GM12878 (cell line): Measurements from ENCODE around the gene PDCD10. TPM values are rescaled to one million over a fixed set of nuclear protein-coding genes. Genes with fewer than 3 reads are reported as not detected.
A peak's percentile ranks its signal among the peaks of the same experiment; 100 is the strongest.

ENCODE experiments used
- ATAC-seq: fragments of 200-7000 bp; cut with Tn5 transposase; 3 replicates; pipeline ENCODE4 v1.9.1; 2020; ENCODE audit warnings: mild to moderate bottlenecking, moderate library complexity
- BruUV-seq: library from RNA; stranded (reverse); fragments of 400-500 nt; replicated peaks from 2 replicates; lab custom pipeline; 2021; lab: Mats Ljungman, UMichigan
- CTCF ChIA-PET: fragments of 300-600 bp; sonication (Branson Sonifier 250); formaldehyde crosslinking; extraction: SDS; loops from one replicate; lab custom pipeline; 2021; ENCODE audit warnings: inconsistent platforms; lab: Yijun Ruan, JAX
- POLR2A ChIA-PET: fragments of 350-600 bp; formaldehyde crosslinking; extraction: SDS; loops from one replicate; lab custom pipeline; 2021; ENCODE audit warnings: inconsistent platforms; lab: Charles Lee
- RAD21 ChIA-PET: fragments of 300-600 bp; sonication (Branson Sonifier 250); formaldehyde crosslinking; loops from one replicate; lab custom pipeline; 2023; ENCODE audit warnings: antibody characterized with exemption; ENCODE audit not compliant: unreplicated experiment; lab: Charles Lee
- SMC1A ChIA-PET: fragments of 300-600 bp; sonication (Branson Sonifier 250); formaldehyde crosslinking; loops from one replicate; lab custom pipeline; 2023; ENCODE audit not compliant: unreplicated experiment, uncharacterized antibody; lab: Charles Lee
- DNase-seq: peaks from one replicate; pipeline ENCODE4 v3.0.0-alpha.2; 2011; ENCODE audit warnings: low read depth, low spot score
- FAIRE-seq: peaks from 3 replicates; lab custom pipeline; 2011; peaks lifted over from hg19 to GRCh38; lab: Jason Lieb, UNC
- H2AFZ ChIP-seq: 2 replicates; pipeline ENCODE4 v1.6.0; 2011; ENCODE audit warnings: low read depth, low read length, control low read depth; ENCODE audit not compliant: control insufficient read depth
- H3K27ac ChIP-seq: 2 replicates; pipeline ENCODE4 v1.5.1; 2011; ENCODE audit warnings: control low read depth; ENCODE audit not compliant: control insufficient read depth, insufficient read depth
- H3K27me3 ChIP-seq, 2 experiments: replicated peaks in 1 of 2; 2 replicates each; pipeline versions ENCODE4 v1.6.0 to v1.6.1; 2011; ENCODE audit warnings: low read length in 1 of 2; ENCODE audit not compliant: control insufficient read depth in 2 of 2, insufficient read depth in 2 of 2
- H3K36me3 ChIP-seq, 2 experiments: 2 replicates each; pipeline ENCODE4 v1.5.1; 2011; ENCODE audit warnings: low read length in 1 of 2; ENCODE audit not compliant: control insufficient read depth in 2 of 2, insufficient read depth in 2 of 2
- H3K4me1 ChIP-seq: 2 replicates; pipeline ENCODE4 v1.6.1; 2011; ENCODE audit warnings: mild to moderate bottlenecking, low read length, moderate library complexity, mixed read lengths; ENCODE audit not compliant: control insufficient read depth, insufficient read depth
- H3K4me2 ChIP-seq: 2 replicates; pipeline ENCODE4 v1.6.0; 2011; ENCODE audit warnings: control low read depth; ENCODE audit not compliant: control insufficient read depth, insufficient read depth
- H3K4me3 ChIP-seq: fragments of 200-600 bp; sonication (generic); 2 replicates; pipeline ENCODE4 v1.5.1; 2016
- H3K79me2 ChIP-seq: 2 replicates; pipeline ENCODE4 v1.6.0; 2011; ENCODE audit warnings: low read length; ENCODE audit not compliant: control insufficient read depth, insufficient read depth
- H3K9ac ChIP-seq: 2 replicates; pipeline ENCODE4 v1.8.0; 2011; ENCODE audit warnings: low read length, control low read depth, mixed read lengths; ENCODE audit not compliant: control insufficient read depth, insufficient read depth
- H3K9me3 ChIP-seq: replicated peaks from 3 replicates; pipeline ENCODE4 v1.5.1; 2011; ENCODE audit warnings: mild to moderate bottlenecking, low read length; ENCODE audit not compliant: control insufficient read depth, insufficient read depth
- H4K20me1 ChIP-seq: 2 replicates; pipeline ENCODE4 v1.6.0; 2011; ENCODE audit not compliant: control insufficient read depth, insufficient read depth
- CEBPB ChIP-seq, 2 experiments: fragments of 150-350 bp in 1 of 2; IDR thresholded peaks; 2 replicates each; pipeline ENCODE4 v1.6.1; 2012 to 2014; ENCODE audit warnings: low read depth in 2 of 2, low read length in 2 of 2, borderline replicate concordance in 1 of 2, inconsistent platforms in 1 of 2
- WGBS: methylation state at CpG from one replicate; pipeline ENCODE4 v1.1.6; 2016; ENCODE audit warnings: low lambda C conversion rate; ENCODE audit not compliant: insufficient replicate concordance, insufficient coverage; ENCODE audit errors: missing lambda C conversion rate; 5-methylcytosine and 5-hydroxymethylcytosine counted together
- in situ Hi-C: fragments of 300-500 bp; cut with MboI; formaldehyde crosslinking; loops from 9 replicates; pipeline ENCODE4 v1.14.3; 2018; ENCODE audit warnings: mixed read lengths
- intact Hi-C: fragments of 100-400 bp; cut with micrococcal nuclease; formaldehyde crosslinking; loops from one replicate; pipeline ENCODE4 v1.14.2; 2022; ENCODE audit not compliant: unreplicated experiment
- polyA plus RNA-seq, 11 experiments: library from polyadenylated mRNA; depleted of rRNA in 4 of 11; unstranded in 6 of 11; stranded (reverse) in 5 of 11; fragments of >200 nt; fragmentation: Nextera tagmentation in 4 of 11; fragmentation: Illumina TruSeq in 1 of 11; extraction: Ambion mirVana in 4 of 11; extraction: Trizol in 1 of 11; gene quantifications; 1 replicate in 1 of 11; 2 replicates in 10 of 11; pipeline versions ENCODE4 v1.2.1 to v1.2.3, GENCODE V29; 2011 to 2016; ENCODE audit warnings: inconsistent platforms in 2 of 11, missing spikeins in 2 of 11, low read depth in 1 of 11
- total RNA-seq, 4 experiments: library from RNA; depleted of rRNA in 3 of 4; stranded (reverse); fragments of >200 nt in 3 of 4; fragmentation: Illumina TruSeq in 1 of 4; extraction: Trizol in 1 of 4; gene quantifications; 2 replicates each; pipeline versions ENCODE4 v1.2.1 to v1.2.3, GENCODE V29; 2013 to 2021
- TF ChIP-seq, protein P1 (sequence below): fragments of 450-650 bp; IDR thresholded peaks from 2 replicates; pipeline ENCODE4 v1.6.1; 2017; ENCODE audit warnings: antibody characterized with exemption, mild to moderate bottlenecking, moderate library complexity

The PDCD10 gene
- total and polyA plus RNA-seq, 10 of the 15 experiments (the other 5 are each of a cell fraction or from before 2014, with no cell fraction given): 64.1 to 247 (median 125) TPM

GRCh38 chr3:167731393-167731792 lies 3.3 kb downstream of the PDCD10 start:
- no peak overlapping the region for H3K27ac ChIP-seq
- H4K20me1 ChIP-seq: peaks cover 4% of the 10 kb centered on the region; the same call in 1 of the 2 replicates
- peaks cover 6% of the 10 kb centered on the region; the same call in 1 of the 2 replicates for H3K4me1 ChIP-seq
- H3K27me3 ChIP-seq: no peaks in the 10 kb centered on the region
- H3K36me3 ChIP-seq: no peaks in the 10 kb centered on the region
- ChIA-PET RAD21 (no interaction called here), CTCF (interaction anchor here (1.2 to 4.5 kb wide), 2 partner anchors 9 to 46 kb away, joined by 3 to 24 read pairs; no protein-coding TSS in a partner anchor), POLR2A (no interaction called here), SMC1A (interaction anchor here (1.2 to 2.3 kb wide), 3 partner anchors 10 to 31 kb away, joined by 3 to 10 read pairs (median 4); no protein-coding TSS in a partner anchor)
- no peak overlapping the region for H3K4me2 ChIP-seq
- in situ Hi-C loops: no loop called here
- H3K4me3 ChIP-seq: peak overlapping the region; percentile 69; the same call in 1 of the 2 replicates
- FAIRE-seq (no peak), DNase-seq (no peak), ATAC-seq (no peak)
- WGBS: 95% methylated on average over 2 of the region's 2 CpGs
- no TSS peak for BruUV-seq
- intact Hi-C loops: loop anchor here (5.0 to 10.0 kb wide), 2 partner anchors 151 to 363 kb away; partner anchors contain the start of gene GOLIM4
- no peak overlapping the region for H3K9ac ChIP-seq
- H3K79me2 ChIP-seq: peaks cover 81% of the 10 kb centered on the region
- H3K9me3 ChIP-seq: no peaks in the 10 kb centered on the region
- TF ChIP-seq, protein P1, sequence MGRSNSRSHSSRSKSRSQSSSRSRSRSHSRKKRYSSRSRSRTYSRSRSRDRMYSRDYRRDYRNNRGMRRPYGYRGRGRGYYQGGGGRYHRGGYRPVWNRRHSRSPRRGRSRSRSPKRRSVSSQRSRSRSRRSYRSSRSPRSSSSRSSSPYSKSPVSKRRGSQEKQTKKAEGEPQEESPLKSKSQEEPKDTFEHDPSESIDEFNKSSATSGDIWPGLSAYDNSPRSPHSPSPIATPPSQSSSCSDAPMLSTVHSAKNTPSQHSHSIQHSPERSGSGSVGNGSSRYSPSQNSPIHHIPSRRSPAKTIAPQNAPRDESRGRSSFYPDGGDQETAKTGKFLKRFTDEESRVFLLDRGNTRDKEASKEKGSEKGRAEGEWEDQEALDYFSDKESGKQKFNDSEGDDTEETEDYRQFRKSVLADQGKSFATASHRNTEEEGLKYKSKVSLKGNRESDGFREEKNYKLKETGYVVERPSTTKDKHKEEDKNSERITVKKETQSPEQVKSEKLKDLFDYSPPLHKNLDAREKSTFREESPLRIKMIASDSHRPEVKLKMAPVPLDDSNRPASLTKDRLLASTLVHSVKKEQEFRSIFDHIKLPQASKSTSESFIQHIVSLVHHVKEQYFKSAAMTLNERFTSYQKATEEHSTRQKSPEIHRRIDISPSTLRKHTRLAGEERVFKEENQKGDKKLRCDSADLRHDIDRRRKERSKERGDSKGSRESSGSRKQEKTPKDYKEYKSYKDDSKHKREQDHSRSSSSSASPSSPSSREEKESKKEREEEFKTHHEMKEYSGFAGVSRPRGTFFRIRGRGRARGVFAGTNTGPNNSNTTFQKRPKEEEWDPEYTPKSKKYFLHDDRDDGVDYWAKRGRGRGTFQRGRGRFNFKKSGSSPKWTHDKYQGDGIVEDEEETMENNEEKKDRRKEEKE: no peak
- no peak for TF ChIP-seq CEBPB (IDR thresholded peaks at IDR 0.05; ENCODE audit: borderline replicate concordance in 1 of 2, low read depth in 2 of 2, low read length in 2 of 2)
- no peak overlapping the region for H2AFZ ChIP-seq
